ENCODE results near the gene ADGRA3.

Gene ADGRA3

GRCh38 chr4:22345678-22346077, 170.2 kb downstream of the ADGRA3 start:
- no peak for ATAC-seq

GRCh38 chr4:22345055-22345454, 170.8 kb downstream of the ADGRA3 start:
- no peak for ATAC-seq

- no peak for ATAC-seq
Measured at GRCh38 chr4:22343606-22344005, 172.3 kb downstream of the ADGRA3 start.

GRCh38 chr4:22339491-22339890, 176.4 kb downstream of the ADGRA3 start:
- ATAC-seq = no peak

GRCh38 chr4:22338796-22339195, 177.1 kb downstream of the ADGRA3 start:
- ATAC-seq = no peak

Measured in activated CD4-positive, CD25-positive, alpha-beta regulatory T cell treated with anti-CD3 and anti-CD28 coated beads, Interleukin-2, amount 50 U/mL, for 24 hours (primary cell).